Stimulated activated CD8-positive, alpha-beta memory T cell treated with anti-CD3 and anti-CD28 coated beads, Interleukin-12 subunit alpha, Interleukin-12 subunit beta, amount 100 ng/mL, for 4 hours (primary cell): ENCODE measurements around the gene CMSS1.

Source experiments
- DNase-seq: peaks from one replicate; pipeline ENCODE4 v3.0.0-alpha.2; 2020; ENCODE audit warnings: low read depth

CMSS1 gene

GRCh38 chr3:99903869-99904268, 86.2 kb downstream of the CMSS1 start:
- no peak for DNase-seq

- no peak for DNase-seq
These were observed 90.4 kb downstream of the CMSS1 start for GRCh38 chr3:99907959-99908544.

- no peak for DNase-seq
These were observed 92.2 kb downstream of the CMSS1 start for GRCh38 chr3:99909714-99910495.

- DNase-seq = no peak
These were observed 93.2 kb downstream of the CMSS1 start for GRCh38 chr3:99910752-99911290.

- no peak for DNase-seq
These were observed 93.8 kb downstream of the CMSS1 start for GRCh38 chr3:99911433-99911832.

- DNase-seq = no peak
These were observed 98.3 kb downstream of the CMSS1 start for GRCh38 chr3:99915906-99916432.

- no peak for DNase-seq
These were observed 101.1 kb downstream of the CMSS1 start for GRCh38 chr3:99918715-99919114.

GRCh38 chr3:99919694-99920093, 102.0 kb downstream of the CMSS1 start:
- no peak for DNase-seq

- no peak for DNase-seq
These were observed 103.1 kb downstream of the CMSS1 start for GRCh38 chr3:99920481-99921376.

- DNase-seq = no peak
These were observed 103.7 kb downstream of the CMSS1 start for GRCh38 chr3:99921377-99921695.

GRCh38 chr3:99921986-99922385, 104.3 kb downstream of the CMSS1 start:
- DNase-seq = no peak

GRCh38 chr3:99923873-99924272, 106.2 kb downstream of the CMSS1 start:
- DNase-seq = no peak

- no peak for DNase-seq
These were observed 108.0 kb downstream of the CMSS1 start for GRCh38 chr3:99925584-99926230.

- no peak for DNase-seq
These were observed 110.2 kb downstream of the CMSS1 start for GRCh38 chr3:99927671-99928457.

- no peak for DNase-seq
These were observed 111.4 kb downstream of the CMSS1 start for GRCh38 chr3:99928771-99929744.

GRCh38 chr3:99929745-99930139, 112.1 kb downstream of the CMSS1 start:
- no peak for DNase-seq

- DNase-seq = no peak
These were observed 113.4 kb downstream of the CMSS1 start for GRCh38 chr3:99931059-99931458.

- no peak for DNase-seq
These were observed 116.5 kb downstream of the CMSS1 start for GRCh38 chr3:99933971-99934750.
